Measurements from ENCODE around the gene TUFM.
"Not testable (repeated sequence)": the region's sequence is repeated elsewhere in the genome, so short reads cannot be mapped to it uniquely, and the experiment has no call there.

Gene TUFM

DNA sequence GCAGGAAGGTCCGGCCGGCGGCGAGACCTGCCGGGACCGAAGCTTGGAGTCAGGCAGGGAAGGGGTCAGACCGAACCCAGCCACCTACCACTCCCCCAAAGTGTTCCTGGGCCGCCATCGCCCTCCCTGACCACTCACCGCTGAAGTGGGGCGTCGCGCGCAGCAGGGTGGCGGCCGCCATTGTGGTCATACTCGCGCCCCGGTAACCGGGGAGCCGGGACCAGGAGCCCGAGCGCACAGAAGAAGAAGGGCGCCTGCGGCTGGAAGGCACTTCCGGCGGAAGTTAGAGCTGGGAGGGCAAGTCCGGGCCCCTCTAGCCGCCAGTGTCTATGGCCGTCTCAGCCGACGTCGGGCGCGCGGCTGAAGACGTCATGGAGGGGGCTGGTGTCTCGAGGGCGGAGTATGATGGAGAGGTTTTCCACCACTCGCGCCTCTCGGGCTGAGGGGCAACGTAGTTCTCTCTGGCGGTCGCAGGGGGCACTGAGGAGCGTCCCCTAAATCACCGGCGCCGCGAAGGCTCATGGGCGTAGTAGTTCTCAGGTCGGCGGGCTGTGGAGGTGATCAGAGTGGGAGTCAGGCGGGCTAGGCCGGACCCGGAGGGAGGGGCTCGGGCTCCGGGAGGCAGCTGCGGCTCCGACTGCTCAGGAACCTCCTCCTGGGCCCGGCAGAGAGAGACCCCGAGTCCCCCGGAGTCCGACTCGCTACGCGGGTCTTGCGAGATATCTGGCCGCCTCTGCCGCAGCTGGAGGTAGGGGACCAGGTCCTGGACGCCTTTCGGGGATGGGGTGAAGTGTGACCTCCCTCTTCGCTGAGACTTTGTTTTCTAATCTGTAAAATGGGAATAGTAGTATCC is at the start of gene TUFM:
TUFM (minus strand) TSS at position 269 of the 853 bp plus-strand sequence; CDS start at position 190, 79 bp downstream.
- peak; percentile 97 for DNase-seq (ENCODE audit: low read depth)

DNA sequence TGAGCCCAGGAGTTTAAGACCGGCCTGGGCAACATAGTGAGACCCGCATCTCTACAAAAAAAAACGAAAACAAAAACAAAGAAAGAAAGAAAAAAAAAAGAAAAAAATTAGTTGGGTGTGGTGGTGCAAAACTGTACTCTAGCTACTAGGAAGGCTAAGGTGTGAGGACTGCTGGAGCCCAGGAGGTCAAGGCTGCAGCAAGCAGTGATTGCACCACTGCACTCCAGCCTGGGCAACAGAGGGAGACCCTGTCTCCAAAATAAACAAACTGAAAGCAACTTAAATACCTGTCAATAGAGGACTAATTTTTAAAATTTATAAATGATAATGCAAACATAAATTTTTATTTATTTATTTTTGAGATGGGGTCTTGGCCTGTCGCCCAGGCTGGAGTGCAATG is 49.5 kb upstream of the TUFM start:
- DNase-seq (ENCODE audit: low read depth) = no peak

DNA sequence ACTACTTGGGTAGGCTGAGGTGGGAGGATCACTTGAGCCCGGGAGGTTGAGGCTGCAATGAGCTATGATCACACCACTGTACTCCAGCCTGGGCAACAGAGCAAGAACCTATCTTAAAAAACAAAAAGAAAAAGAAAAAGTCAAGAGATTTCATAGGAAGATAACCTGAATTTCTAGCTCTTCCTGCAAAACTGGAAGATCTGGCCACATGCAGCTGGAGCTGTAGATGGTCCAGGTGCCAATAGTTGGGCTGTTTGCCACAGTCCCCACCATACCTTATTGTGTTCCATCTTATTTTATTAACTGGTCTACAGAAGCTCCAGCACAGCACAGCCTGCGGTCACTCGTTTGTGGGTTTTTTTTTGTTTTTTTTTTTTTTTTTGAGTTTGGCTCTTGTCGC is 47.1 kb upstream of the TUFM start:
- no peak for DNase-seq (ENCODE audit: low read depth)

DNA sequence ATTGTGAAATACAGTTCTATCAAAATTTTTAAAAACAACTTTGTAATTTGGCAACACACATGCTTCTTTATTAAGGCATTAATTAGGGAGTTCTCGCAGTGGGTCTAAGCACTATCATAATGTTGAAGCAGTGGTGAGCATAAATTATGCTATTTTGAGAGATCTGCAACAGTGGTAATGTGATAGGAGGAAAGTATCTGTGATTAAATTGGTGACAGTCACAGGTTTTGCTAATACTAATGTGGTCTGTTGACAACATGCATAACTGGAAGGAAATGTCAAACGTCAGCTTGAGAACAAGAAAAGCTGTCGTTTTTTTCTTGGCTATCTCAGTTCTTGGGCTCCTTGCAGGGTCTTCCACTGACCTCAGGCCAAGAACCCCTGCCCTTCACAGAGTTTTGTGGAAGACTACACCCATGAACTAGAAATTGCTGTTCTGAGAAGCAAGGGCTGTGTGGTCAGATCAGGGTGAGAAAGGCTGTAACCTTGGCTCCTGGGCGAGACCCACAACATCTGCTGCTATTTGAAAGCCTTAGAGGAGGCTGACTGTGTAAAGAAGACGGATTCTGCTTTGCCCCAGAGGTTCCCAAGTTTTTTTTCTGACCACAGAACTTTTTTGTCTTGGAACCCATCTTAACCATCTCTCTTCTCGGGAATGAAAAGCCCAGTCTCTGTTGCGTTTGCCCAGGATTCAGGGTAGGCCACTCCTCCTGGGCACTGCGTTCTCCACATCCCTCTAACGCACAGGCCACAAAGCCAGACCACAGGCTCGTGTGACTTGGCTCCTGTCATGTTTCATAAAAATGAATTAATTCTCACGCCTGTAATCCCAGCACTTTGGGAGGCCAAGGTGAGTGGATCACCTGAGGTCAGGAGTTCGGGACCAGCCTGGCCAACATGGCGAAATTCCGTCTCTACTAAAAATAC is 46.1 kb upstream of the TUFM start:
- no peak for DNase-seq (ENCODE audit: low read depth)

DNA sequence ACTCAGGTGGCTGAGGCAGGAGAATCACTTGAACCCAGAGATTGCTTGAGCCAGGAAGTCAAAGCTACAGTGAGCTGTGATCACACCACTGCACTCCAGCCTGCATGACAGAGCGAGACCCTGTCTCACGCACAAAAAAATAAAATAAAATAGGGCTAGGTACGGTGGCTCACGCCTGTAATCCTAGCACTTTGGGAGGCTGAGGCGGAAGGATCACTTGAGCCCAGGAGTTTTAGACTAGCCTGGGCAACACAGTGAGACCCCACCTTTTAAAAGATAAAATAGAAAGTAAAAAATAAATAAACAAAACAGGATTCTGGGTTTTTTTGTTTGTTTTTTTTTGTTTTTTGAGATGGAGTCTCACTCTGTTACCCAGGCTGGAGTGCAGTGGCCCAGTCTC is 44.2 kb upstream of the TUFM start:
- DNase-seq (ENCODE audit: low read depth) = not testable (repeated sequence)

DNA sequence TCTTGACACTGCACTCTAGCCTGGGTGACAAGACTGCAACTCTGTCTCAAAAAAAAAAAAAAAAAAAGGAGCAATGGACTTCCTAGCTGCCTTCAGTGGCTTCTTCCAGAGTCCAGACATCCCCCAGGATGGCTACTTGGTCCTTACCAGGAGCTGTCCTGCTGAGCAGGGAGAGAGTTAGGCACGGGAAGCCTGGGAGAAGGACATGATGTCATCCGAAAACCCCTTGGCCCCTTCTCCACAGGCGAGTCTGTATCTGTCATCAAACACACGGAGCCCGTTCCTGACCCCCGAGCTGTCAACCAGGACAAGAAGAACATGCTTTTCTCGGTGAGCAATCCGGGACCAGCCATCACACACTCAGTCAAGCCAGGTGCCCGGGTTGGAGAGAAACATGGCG is 40.8 kb upstream of the TUFM start:
- no peak for DNase-seq (ENCODE audit: low read depth)

DNA sequence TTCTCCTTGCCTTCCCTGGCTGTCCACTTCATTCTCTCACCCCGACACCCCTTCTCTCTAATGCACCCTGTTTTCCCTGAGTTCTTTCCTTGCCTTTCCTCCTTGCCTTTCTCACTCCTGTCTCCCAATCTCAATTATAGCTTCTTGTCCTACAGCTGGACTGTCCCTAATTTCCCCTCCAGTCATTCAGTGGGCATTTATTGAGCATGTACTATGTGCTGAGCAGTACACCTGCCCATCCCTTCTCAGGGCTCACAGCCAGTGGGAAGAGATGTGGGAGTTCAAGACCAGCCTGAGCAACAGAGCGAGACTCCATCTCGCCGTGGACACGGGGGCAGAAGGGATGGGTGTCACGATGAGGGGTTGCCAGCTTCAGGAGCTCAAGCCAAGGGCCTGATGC is 37.9 kb upstream of the TUFM start:
- DNase-seq (ENCODE audit: low read depth) = no peak

DNA sequence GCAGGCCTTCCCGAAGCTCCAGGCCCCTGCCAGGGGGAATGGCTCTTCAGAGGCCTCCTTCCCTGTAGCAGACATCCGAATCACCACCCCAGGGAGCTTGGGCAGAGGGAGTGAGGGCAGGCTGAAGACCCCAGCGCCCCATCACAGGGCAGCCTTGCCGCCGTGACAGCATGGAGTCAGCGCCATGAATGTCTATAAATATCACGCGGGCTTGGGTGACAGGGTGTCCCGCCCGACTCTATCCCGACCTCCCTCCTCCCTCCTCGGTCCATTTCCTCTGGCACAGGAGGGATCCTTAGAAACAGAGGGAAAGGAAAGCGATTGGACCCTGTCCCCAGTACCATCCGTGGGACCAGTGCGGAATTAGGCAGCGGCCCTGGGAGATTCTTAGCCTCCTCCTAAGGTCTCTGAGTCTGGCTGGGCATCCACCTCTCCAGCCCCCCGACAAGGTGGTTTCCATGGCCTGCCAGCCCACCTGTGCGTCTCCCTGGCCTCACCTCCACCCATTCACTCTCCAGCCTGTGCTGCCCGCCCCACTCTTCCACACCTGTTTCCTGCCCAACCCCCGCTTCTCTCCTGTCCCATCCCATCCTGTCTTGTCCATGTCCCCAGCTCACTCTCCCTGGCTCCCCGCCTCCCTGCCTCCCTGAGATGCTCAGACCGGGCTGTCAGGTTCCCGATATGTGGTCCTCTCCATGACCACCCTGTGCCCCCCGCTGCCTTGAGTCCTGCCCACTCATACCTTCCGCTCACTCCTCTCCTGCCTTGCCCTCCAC is 37.3 kb upstream of the TUFM start:
- DNase-seq (ENCODE audit: low read depth) = no peak

DNA sequence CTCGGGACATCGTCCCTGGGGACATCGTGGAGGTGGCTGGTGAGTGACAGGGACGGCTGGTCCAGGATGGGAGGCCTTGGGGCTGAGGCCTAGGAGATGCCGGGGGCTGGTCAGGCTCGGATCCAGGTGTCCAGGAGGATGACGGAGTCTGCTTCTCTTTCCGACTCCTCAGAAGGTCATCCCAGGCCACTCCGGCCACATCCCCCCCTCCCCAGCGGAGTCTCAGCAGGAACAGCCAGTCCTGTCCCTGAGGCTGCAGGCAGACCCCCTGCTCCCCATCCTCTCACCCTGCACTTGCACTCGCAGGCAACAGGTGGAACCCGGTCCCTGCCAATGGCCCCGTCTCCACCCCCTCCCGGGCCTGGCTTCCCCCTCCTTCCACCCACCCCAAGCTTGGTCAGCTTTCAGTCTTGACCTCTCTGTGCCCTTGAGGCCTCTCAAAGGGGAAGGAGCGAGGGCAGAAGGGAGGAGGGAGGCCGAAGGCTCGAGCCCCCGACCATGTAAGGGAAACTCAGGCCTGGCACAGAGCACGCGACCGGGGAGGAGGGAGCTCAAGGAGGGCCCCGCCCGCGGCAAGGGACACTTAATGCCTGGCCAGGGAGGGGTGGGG is 36.5 kb upstream of the TUFM start:
- DNase-seq (ENCODE audit: low read depth) = no peak

DNA sequence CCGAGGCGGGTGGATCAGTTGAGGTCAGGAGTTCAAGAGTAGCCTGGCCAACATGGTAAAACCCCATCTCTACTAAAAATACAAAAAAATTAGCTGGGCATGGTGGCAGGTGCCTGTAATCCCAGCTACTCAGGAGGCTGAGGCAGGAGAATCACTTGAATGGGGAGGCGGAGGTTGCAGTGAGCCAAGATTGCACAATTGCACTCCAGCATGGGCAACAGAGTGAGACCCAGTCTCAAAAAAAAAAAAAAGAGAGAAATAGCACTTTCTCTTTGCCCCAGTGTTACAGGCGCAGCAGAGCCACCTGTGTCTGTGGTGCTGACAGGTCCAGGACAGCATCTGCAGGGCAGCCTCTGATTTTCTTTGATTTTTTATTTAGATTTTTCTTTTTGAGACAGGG is 35.4 kb upstream of the TUFM start:
- not testable (repeated sequence) for DNase-seq (ENCODE audit: low read depth)

DNA sequence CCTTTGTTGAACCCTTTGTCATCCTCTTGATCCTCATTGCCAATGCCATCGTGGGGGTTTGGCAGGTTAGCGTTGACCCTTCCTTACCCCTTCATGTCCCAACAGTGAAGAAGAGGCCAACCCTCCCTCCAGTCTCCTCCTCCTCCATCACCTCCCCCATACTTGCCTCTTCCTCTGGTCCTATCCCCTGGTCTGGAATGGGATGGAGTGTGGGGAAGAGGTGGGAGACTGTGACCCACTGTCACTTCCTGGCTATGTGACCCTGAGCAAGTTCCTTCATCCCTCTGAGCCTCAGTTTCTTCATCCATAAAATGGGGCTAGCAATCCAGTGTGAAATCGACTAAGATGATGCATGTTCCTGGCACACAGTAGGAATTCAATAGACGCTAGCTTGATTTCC is 34.8 kb upstream of the TUFM start:
- no peak for DNase-seq (ENCODE audit: low read depth)

DNA sequence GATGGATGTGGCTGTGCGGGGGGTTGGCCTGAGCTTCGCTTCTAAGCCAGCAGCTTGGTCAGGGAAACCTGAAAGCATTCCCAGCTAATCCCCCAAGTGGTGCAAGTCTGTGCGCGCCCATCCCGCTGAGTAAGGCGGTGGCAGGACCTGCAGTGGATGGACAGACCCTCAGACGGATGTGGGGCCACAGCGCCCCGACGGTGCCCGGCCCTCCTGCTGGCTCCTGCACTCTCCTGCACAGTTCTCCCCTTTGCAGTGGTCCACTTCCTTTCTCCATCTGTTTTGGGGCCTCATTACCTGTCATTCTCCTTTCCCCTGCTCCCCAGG is 34.4 kb upstream of the TUFM start:
- no peak for DNase-seq (ENCODE audit: low read depth)

DNA sequence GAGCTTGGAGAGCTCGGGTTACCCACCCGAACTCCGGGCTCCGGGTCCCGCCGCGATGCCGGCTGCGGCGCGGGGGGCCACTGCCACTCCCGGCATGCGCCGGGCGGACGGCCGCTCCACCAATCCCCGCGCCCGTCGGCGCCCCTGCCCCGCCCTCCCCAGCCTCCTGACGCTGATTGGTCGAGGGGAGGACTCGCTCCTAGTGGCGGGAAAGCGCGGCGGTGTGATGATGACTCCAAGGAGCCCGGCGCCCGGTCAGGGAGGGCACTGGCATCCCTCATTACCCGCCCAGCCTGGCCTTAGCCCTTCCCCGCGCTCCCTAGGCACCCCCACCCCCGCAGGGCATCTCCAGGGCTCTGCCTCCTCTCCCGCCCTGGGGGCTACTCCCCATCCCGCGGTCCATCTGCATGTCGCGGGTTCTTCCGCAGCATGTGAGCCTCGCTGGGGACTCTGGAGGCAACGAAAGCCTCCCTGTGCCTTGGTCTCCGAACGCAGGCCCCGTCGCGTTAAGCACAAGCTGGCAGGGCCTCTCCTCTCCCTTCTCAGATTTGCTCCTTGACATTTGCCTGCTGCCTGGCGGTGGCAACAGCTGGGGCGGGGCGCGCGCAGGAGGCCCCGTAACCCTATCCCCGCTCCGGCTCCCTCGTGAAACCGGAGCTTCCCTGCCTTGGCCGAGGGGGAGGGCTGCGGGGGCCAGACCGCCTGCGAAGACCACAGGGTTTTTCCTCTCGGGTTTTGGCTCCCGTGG is 33.9 kb upstream of the TUFM start:
- DNase-seq (ENCODE audit: low read depth) = peak; percentile 92

DNA sequence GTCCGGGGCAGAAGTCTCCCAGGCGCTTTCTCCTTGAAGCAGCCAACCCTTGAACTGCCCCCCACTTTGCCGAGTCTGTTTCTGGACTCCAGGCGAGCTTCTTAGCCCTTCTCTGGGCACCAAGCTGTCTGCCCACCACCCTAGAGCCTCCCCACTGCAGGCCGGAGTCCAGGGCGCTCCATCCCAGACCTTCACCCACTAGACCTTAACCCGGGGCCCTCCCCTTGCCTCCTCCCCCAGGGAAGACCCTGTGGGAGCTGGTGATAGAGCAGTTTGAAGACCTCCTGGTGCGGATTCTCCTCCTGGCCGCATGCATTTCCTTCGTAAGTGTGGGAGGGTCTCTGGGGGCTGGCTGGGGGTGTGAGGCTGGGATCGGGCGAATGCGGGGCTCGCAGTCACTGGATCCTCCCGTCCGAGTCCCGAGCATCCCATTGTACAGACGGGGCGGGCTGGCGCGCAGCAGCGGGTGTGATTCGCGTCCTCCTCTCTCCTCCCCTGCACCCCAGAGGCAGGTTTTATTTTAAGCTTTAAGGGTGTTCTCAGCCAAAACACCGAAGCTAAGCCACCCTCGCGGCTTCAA is 33.2 kb upstream of the TUFM start:
- no peak for DNase-seq (ENCODE audit: low read depth)

DNA sequence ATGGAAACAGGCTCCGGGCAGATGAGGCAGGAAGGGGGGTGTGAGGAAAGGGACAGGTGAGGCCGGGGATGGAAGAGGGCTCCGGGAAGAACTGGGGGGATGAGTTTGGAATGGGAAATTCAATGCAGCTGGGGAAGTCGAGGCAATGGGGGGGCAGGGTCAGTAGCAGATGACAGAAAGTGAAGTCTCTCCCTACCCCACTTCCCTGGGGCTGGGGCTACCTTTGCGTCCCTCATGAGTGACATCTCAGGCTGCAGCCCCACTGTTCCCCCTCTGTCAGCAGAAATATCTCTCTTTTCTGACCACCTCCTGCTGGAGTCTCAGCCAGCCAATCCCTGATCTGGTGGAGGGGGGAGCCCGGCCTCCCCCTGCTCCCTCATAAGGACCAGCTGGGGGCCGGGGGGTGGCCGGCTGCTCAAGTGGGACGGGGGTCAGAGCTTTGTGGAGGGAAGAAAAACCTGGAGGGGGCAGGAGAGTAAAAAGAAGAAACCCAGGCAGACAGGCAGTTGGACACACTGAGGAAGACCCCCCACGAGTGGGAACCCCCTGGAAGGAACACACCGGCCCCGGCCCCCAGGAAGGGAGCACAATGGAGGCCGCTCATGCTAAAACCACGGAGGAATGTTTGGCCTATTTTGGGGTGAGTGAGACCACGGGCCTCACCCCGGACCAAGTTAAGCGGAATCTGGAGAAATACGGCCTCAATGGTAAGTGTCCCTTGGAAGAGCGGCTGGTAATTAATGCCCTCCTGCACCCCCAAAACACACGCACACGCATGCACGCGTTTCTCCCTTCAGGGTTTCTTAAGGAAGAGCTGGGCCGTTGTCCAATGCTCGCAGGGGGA is 32.2 kb upstream of the TUFM start, which contains the start of gene ATP2A1:
ATP2A1 (plus strand) TSS at position 406 of the 844 bp plus-strand sequence; CDS start at position 590, 184 bp downstream.
- no peak for DNase-seq (ENCODE audit: low read depth)

DNA sequence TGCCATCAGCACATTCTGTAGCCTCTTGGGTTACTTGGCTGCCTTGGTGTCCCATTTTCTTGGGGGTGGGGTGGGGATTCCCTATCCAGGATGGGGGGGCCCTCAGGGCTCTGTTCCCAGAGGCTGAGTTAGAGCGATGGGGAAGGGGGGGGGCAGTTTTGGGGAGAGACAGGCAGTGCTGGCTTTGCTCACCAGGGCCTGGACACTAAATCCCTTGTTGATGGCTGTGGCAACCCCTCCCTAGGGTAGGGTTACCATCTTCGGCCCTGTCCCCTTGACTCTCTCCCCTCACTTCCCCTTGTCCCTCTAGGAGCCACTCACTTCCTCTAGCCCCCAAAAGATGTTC is 31.5 kb upstream of the TUFM start:
- DNase-seq (ENCODE audit: low read depth) = no peak

DNA sequence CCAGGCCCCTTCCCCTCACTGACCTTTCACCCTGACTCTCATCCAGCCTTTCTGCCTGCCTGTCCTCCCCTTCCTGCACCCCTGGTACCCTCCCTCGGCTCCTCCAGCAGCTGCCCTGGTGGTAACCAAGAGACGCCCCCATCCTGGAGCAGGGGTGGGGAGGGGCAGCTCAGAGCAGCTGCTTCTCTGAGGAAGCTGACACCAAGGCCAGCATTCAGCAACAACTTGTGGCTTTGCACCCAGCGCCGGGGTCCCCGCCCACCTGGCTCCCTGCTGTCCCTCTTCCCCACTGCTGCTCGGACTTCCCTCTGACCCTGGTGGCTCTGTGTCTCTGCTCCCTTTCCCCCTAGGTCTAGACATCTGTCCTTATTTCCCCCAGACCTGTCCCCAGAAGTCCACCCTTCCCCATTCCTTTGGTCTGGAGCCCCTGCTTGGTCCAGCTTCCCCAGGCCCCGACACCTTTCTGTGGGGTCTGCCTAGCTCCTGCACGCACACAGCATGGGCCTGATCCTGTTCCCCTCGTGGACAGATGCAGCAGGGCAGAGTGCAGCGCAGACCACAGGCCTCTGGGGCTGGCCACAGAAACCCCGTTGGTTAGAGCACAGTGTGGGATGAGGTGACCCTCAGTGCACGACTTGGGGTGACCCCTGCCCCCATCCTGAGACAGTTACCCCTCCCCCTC is 31.0 kb upstream of the TUFM start:
- DNase-seq (ENCODE audit: low read depth) = no peak

DNA sequence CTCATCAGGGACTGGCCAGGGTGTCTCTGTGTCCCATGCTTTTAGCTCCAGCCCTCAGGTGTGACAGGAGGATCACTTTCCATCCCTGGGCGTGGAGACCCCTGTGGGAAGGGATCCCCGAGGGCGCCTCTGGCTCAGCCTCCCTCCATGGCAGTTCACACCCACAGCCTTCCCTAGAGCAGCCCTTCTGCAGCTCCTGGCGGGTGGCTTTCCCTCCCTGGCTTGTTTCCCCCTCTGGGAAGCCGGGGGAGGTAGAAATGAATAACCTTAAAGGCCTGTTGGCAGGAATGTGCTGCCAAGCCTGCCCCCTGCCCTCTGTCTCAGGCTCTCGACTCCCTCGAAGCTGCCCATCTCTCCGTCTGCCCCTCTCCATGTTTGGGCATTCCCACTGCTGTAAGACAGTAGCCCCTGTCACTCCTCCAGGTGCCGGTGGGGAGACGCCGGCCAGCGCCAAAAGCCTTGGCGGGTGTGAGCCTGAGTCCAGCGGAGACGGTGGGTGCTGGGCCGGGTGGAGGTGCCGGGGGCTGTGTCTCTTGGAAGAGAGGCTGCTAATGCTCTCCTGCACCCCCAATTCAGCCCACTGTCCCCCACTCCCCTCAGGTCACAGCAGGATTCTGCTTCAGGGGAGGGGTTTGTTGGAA is 30.0 kb upstream of the TUFM start:
- DNase-seq (ENCODE audit: low read depth) = no peak

Data from activated T-cell treated with anti-CD3 and anti-CD28 coated beads for 48 hours (primary cell).